ENCODE measurements around the gene CCL17.

DNA sequence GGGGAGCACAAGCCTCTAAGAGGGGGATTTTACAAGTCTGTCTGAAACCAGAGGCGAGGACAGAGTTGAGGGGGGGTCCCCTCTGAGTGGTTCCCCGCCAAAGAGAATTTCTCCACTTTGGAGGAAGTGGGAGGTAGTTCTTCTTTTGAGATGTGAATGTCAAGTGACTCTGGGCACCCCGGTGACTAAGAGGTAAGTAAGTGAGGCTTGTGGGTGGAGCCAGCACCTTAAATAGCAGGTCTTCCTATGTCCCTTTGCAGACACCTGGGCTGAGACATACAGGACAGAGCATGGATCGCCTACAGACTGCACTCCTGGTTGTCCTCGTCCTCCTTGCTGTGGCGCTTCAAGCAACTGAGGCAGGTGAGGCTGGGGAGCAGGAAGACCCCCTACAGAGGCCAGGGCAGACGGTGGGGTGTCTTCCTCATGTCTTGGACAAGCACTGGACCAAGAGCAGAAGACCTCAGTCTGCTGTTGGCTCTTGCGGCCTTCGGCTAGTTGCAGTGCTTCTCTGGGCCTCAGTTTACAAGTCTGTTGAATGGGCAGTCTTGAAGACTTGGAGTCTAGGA, 46.0 kb upstream of the CCL17 start, which contains the start of gene CCL22:
- TF ChIP-seq EZH2 (IDR thresholded peaks at IDR 0.05): no peak
- TF ChIP-seq POLR2AphosphoS5 (IDR thresholded peaks at IDR 0.05; ENCODE audit: borderline replicate concordance, low read depth, low read length): no peak

Data from SK-N-MC (cell line).